Measurements from ENCODE around the gene SH3GLB1.

Gene SH3GLB1

DNA sequence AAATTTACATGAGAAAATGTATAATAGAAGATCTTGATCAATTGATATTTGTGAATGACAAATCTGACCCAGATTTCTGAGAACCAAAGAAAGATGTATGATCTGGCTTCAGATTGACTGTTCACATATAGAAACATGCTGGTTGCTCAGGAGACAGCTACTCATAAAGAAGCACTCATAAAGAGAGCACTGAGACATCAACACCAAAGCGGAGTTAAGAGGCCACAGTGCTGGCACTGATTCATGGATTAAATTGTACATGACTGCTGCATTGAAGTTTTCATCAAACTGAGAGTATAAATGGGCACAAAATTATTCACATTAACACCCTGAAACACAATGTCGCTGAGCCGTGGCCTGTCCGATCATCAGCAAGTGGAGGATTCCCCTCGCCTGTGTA is 46.2 kb downstream of the SH3GLB1 start:
- Mint-ChIP-seq H3K4me1 (peaks cover under 1 to 2% of the 10 kb centered on the region in 2 donors), H3K27ac (no peak overlapping the region), H3K9me3 (no peaks in the 10 kb centered on the region), H3K4me3 (no peak overlapping the region), H3K27me3 (peaks cover 5 to 7% of the 10 kb centered on the region in 2 donors), H3K36me3 (peaks cover 9 to 11% of the 10 kb centered on the region in 2 donors)
- ATAC-seq (replicated peaks) (no peak), DNase-seq (no peak)

DNA sequence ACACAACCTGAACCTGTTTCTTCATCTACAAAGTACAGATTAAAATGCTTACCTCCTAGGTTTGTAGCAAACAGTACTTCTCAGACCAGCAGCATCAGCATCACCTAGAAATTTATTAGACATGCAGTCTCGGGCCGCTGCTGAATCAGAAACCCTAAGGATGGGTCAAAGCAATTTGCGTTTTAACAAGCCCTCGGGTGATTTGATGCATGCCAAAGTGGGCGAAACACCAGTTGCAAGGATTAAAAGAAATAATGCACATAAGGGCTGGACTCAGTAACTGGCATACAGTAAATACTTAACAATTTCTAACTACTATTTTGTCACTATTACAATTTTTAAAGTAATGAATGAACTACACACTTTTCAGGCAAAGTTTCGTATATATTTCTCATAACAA is 47.5 kb downstream of the SH3GLB1 start:
- Mint-ChIP-seq H3K4me3 (no peak overlapping the region), H3K27ac (no peak overlapping the region), H3K9me3 (no peaks in the 10 kb centered on the region), H3K27me3 (peaks cover 5 to 7% of the 10 kb centered on the region in 2 donors), H3K36me3 (no peaks in the 10 kb centered on the region), H3K4me1 (peaks cover 5 to 6% of the 10 kb centered on the region in 2 donors)
- no peak for DNase-seq
- no peak for ATAC-seq (replicated peaks)

DNA sequence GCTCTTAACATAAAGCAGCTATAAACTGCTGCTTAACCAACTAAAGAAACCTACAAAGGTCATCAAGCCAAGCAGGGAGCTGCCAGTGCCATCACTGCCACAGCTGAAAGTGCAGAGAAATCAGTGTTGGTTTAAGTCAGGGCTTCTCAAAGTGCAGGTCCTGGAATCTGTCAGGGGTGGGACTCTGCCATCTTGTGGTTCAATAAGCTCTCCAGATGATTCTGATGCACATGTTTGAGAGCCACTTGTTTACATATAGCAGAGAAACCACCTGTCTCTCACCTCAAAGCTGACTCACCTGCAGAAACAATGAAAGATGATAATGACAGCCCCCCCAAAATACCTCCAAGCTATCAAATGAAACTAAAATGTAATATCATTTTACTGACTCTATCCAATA is 49.3 kb downstream of the SH3GLB1 start:
- no peak overlapping the region for H3K4me3 Mint-ChIP-seq
- no peak overlapping the region for H3K27ac Mint-ChIP-seq
- DNase-seq (no peak), ATAC-seq (replicated peaks) (no peak)
- H3K27me3 Mint-ChIP-seq = peaks cover 5 to 7% of the 10 kb centered on the region in 2 donors
- no peaks in the 10 kb centered on the region for H3K36me3 Mint-ChIP-seq
- no peaks in the 10 kb centered on the region for H3K9me3 Mint-ChIP-seq
- H3K4me1 Mint-ChIP-seq = peaks cover 5 to 6% of the 10 kb centered on the region in 2 donors

DNA sequence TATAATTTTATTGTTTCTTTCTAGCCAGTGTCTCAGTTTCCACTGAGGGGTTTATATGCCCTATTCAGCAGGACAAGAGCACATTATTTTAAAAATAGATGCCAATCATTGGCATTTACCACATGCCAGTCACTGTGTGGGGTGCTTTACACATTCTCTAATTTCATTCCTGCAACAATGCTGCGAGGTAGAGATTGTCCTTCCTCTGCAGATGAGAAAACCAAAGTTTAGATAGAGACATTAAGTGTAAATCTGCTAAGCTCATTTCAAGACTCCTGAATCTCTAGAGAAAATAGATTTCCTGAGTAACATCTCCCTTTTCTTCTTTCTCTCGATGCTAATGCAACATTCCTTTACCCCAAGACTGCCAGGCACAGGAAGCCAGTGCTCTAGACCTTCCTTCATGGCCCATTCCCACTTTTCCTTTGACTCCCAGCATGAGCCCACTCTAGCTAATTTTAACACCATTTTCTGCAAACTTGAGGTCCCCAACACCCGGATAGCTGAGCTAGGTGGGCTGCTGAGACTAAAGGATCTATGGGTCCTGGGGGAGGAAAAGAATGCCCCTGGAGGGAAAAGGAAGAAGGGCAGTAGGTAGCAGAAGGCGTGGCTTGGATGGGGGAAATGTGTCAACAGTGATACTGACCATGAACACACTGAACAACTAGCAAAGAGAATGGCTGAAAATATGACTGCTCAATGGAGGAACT is 50.0 kb downstream of the SH3GLB1 start:
- Mint-ChIP-seq H3K27me3 (peaks cover 5 to 7% of the 10 kb centered on the region in 2 donors), H3K9me3 (peaks cover 0 to 1% of the 10 kb centered on the region in 2 donors), H3K4me1 (peaks cover 5 to 6% of the 10 kb centered on the region in 2 donors), H3K36me3 (no peaks in the 10 kb centered on the region), H3K4me3 (no peak overlapping the region), H3K27ac (no peak overlapping the region)
- ATAC-seq (replicated peaks) = no peak
- DNase-seq = no peak

GRCh38 chr1:86756062-86756406 is 51.7 kb downstream of the SH3GLB1 start:
- Mint-ChIP-seq H3K4me1 (peaks cover 5 to 6% of the 10 kb centered on the region in 2 donors), H3K36me3 (peaks cover 3 to 4% of the 10 kb centered on the region in 2 donors), H3K27me3 (peaks cover 5 to 7% of the 10 kb centered on the region in 2 donors), H3K27ac (no peak overlapping the region), H3K9me3 (peaks cover 0 to 9% of the 10 kb centered on the region in 2 donors), H3K4me3 (no peak overlapping the region)
- no peak for ATAC-seq (replicated peaks)
- no peak for DNase-seq

DNA sequence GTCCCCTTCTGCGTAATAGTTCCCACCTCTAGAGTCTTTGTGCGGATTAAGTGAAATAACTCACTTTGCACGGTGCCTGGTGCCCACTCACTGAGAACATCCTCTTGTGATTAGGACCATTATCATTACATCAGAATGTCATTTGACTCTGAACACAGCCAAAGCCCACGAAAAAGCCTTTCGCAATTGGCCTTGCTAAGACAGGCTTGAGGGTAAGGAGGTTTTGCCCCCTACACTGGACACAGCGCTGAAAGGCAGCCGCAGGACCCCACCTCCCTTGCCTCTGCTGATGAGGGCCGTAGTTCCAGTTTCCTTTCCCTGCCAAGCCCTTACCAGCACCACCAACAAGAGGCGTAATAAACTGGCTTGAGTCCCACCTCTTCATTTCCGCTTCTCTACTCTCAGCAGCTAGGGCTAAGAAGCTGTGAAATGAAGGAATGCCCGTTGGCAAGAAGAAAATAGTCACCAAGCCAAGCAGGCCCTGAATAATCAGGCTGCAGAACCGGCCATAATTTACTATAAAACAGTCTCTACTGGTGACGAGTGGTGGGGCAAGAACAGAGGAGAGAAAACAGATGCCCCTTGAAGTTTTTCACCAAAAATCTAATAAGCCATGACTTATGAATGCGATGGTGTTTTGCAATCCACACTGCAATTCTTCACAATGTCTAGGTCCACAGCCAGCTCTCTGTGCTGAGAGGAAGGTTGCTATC is 53.1 kb downstream of the SH3GLB1 start:
- H3K9me3 Mint-ChIP-seq = peaks cover 0 to 9% of the 10 kb centered on the region in 2 donors
- H3K4me1 Mint-ChIP-seq = peaks cover 5 to 6% of the 10 kb centered on the region in 2 donors
- no peak overlapping the region for H3K4me3 Mint-ChIP-seq
- peaks cover 3 to 4% of the 10 kb centered on the region in 2 donors for H3K36me3 Mint-ChIP-seq
- H3K27ac Mint-ChIP-seq = no peak overlapping the region
- ATAC-seq (replicated peaks) (no peak), DNase-seq (no peak)
- H3K27me3 Mint-ChIP-seq = peaks cover 14 to 19% of the 10 kb centered on the region in 2 donors

GRCh38 chr1:86758570-86758969 is 54.2 kb downstream of the SH3GLB1 start:
- DNase-seq (no peak), ATAC-seq (replicated peaks) (no peak)
- no peak overlapping the region for H3K27ac Mint-ChIP-seq
- peaks cover 0 to 9% of the 10 kb centered on the region in 2 donors for H3K9me3 Mint-ChIP-seq
- peaks cover 5 to 6% of the 10 kb centered on the region in 2 donors for H3K4me1 Mint-ChIP-seq
- H3K27me3 Mint-ChIP-seq = peaks cover 20 to 26% of the 10 kb centered on the region in 2 donors
- peaks cover 3 to 4% of the 10 kb centered on the region in 2 donors for H3K36me3 Mint-ChIP-seq
- H3K4me3 Mint-ChIP-seq = no peak overlapping the region

- peaks cover 19% of the 10 kb centered on the region in 2 donors for H3K27me3 Mint-ChIP-seq
These were observed 55.8 kb downstream of the SH3GLB1 start for GRCh38 chr1:86760199-86760598.

GRCh38 chr1:86762336-86762735 is 58.0 kb downstream of the SH3GLB1 start:
- no peak overlapping the region for H3K4me3 Mint-ChIP-seq
- no peak for ATAC-seq (replicated peaks)
- no peaks in the 10 kb centered on the region for H3K4me1 Mint-ChIP-seq
- peaks cover 7 to 17% of the 10 kb centered on the region in 2 donors for H3K9me3 Mint-ChIP-seq
- H3K27ac Mint-ChIP-seq = no peak overlapping the region
- H3K27me3 Mint-ChIP-seq = peaks cover 19 to 24% of the 10 kb centered on the region in 2 donors
- peaks cover 3 to 5% of the 10 kb centered on the region in 2 donors for H3K36me3 Mint-ChIP-seq
- no peak for DNase-seq

More at GRCh38 chr1:86760199-86760598, 55.8 kb downstream of the SH3GLB1 start:
- no peak overlapping the region for H3K4me3 Mint-ChIP-seq
- peaks cover 0 to 9% of the 10 kb centered on the region in 2 donors for H3K9me3 Mint-ChIP-seq
- ATAC-seq (replicated peaks) (no peak), DNase-seq (no peak)
- no peak overlapping the region for H3K27ac Mint-ChIP-seq
- peaks cover 3 to 4% of the 10 kb centered on the region in 2 donors for H3K36me3 Mint-ChIP-seq
- H3K4me1 Mint-ChIP-seq = peaks cover 5 to 6% of the 10 kb centered on the region in 2 donors

DNA sequence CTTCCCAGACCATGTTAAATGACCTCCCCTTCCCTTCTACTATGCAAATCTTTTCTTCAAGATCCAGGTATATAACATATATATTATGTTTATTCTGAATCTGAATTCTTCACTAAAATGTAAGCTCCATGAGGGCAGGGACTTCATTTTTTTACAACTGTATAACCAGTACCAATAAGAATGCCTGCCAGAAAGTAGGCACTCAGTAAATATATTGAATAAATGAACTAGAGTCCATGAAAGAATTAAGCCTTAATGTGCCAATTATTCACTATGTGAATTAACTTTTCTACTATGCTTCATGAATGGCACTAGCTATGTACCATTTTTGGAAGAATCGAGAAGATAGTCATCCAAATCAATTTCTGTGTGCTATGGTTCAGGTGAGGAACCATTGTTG is 60.1 kb downstream of the SH3GLB1 start:
- peaks cover 19 to 24% of the 10 kb centered on the region in 2 donors for H3K27me3 Mint-ChIP-seq
- no peaks in the 10 kb centered on the region for H3K4me1 Mint-ChIP-seq
- no peak overlapping the region for H3K4me3 Mint-ChIP-seq
- peaks cover 3 to 7% of the 10 kb centered on the region in 2 donors for H3K36me3 Mint-ChIP-seq
- no peak overlapping the region for H3K27ac Mint-ChIP-seq
- H3K9me3 Mint-ChIP-seq = peaks cover 11 to 17% of the 10 kb centered on the region in 2 donors
- no peak for DNase-seq
- no peak for ATAC-seq (replicated peaks)

- H3K9me3 Mint-ChIP-seq = peaks cover 11 to 12% of the 10 kb centered on the region in 2 donors
- H3K36me3 Mint-ChIP-seq = peaks cover under 1 to 5% of the 10 kb centered on the region in 2 donors
- no peak for ATAC-seq (replicated peaks)
- no peak overlapping the region for H3K27ac Mint-ChIP-seq
- H3K4me3 Mint-ChIP-seq = no peak overlapping the region
- DNase-seq = no peak
- peaks cover 19 to 24% of the 10 kb centered on the region in 2 donors for H3K27me3 Mint-ChIP-seq
- no peaks in the 10 kb centered on the region for H3K4me1 Mint-ChIP-seq
These were observed 60.7 kb downstream of the SH3GLB1 start for GRCh38 chr1:86765073-86765472.

- ATAC-seq (replicated peaks) (no peak), DNase-seq (no peak)
- Mint-ChIP-seq H3K36me3 (peaks cover 0 to 4% of the 10 kb centered on the region in 2 donors), H3K27me3 (peaks cover 19 to 24% of the 10 kb centered on the region in 2 donors), H3K4me1 (no peaks in the 10 kb centered on the region), H3K9me3 (peaks cover 11% of the 10 kb centered on the region in 2 donors), H3K4me3 (no peak overlapping the region), H3K27ac (no peak overlapping the region)
These were observed 61.3 kb downstream of the SH3GLB1 start for GRCh38 chr1:86765674-86766073.

- Mint-ChIP-seq H3K27ac (no peak overlapping the region), H3K4me1 (peaks cover 4 to 6% of the 10 kb centered on the region in 2 donors), H3K27me3 (peaks cover 0 to 9% of the 10 kb centered on the region in 2 donors), H3K4me3 (no peak overlapping the region), H3K36me3 (peaks cover 0 to 4% of the 10 kb centered on the region in 2 donors), H3K9me3 (peaks cover 11% of the 10 kb centered on the region in 2 donors)
- ATAC-seq (replicated peaks) = no peak
- no peak for DNase-seq
These were observed 64.2 kb downstream of the SH3GLB1 start for GRCh38 chr1:86768554-86768953.

GRCh38 chr1:86769065-86769464 is 64.7 kb downstream of the SH3GLB1 start:
- ATAC-seq (replicated peaks) = no peak

More at GRCh38 chr1:86769065-86769464, 64.7 kb downstream of the SH3GLB1 start:
- H3K27me3 Mint-ChIP-seq = peaks cover 0 to 9% of the 10 kb centered on the region in 2 donors
- peaks cover 10 to 11% of the 10 kb centered on the region in 2 donors for H3K4me1 Mint-ChIP-seq
- H3K4me3 Mint-ChIP-seq = no peak overlapping the region
- H3K27ac Mint-ChIP-seq = no peak overlapping the region
- peaks cover 0 to 4% of the 10 kb centered on the region in 2 donors for H3K36me3 Mint-ChIP-seq
- DNase-seq = no peak
- H3K9me3 Mint-ChIP-seq = peaks cover 11% of the 10 kb centered on the region in 2 donors
